Fibroblast of skin of right quadriceps (primary cell): ENCODE measurements around the gene IMMP2L.

Experiments
- DNase-seq: peaks from one replicate; pipeline ENCODE4 v3.0.0-alpha.2; 2013

IMMP2L gene

DNA sequence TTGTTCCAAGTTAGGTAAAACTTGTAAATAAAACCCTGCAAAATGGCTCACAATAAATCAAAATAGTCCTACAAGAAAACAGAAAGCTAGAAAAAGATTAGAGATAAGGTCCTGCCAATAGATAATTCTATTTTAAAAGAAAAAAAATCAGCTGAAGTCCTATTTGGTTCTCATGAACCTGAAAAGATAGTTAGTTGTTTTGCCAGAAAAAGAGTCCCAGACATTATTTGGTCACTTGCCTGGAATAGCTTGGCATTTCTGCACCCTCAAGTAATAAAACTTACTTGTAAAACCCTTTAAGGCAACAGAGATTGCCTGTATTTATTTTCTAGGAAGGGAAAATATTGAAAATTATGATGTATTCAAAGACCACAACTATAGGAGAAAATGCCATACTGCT lies 423.7 kb downstream of the IMMP2L start:
- no peak for DNase-seq

DNA sequence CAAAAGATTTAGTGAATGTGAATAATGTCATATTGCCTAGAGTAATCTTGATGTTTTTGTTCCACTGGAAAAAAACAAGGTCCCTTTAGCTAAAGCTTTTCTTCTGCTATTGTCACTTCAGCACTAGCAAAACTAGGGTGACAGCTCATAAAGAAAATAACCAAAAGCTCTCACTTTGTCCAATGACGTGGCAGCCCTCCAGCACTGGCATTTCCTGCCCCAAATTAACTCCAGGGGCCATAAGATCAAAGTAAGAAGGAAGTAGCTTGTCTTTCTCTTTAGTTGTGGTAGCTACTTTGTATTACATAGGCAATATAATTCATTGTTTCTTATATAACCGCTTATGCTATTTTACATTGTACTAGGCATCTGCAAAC lies 424.1 kb downstream of the IMMP2L start:
- peak; percentile 77 for DNase-seq

DNA sequence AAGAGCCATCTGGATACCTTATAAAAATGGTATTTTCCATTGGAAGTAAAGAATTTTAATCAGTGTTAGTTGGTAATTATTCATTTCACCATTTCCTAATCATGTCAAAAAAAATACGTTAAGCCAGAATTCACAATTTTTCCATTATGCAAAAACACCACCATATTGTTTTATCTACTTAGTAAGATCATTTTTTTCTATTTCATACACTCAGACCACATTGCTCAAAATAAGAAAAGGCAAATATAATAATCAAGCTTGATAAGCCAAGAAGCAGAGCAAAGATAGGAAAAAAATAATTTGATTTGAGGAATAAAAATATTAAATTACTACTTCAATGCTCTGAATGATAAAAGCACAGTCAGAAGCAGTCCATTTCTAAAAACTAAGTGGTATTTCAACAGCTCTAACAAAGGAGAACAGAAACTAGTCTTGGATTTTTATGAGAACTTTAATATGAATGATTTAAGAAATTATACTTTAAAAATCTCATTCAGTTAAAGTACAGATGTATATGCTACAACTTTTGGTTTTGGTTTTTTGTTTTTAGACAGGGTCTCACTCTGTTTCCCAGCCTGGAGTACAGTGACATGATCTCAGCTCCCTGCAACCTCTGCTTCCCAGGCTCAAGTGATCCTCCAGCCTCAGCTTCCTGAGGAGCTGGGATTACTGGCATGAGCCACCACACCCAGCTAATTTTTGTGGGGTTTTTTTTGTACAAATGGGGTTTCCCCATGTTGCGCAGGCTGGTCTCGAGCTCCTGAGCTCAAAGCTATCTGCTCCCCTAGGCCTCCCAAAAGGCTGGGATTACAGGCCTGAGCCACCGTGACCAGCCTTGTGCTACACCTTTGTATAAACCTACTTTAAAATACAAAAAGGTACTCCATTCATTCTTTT lies 424.7 kb downstream of the IMMP2L start:
- no peak for DNase-seq

DNA sequence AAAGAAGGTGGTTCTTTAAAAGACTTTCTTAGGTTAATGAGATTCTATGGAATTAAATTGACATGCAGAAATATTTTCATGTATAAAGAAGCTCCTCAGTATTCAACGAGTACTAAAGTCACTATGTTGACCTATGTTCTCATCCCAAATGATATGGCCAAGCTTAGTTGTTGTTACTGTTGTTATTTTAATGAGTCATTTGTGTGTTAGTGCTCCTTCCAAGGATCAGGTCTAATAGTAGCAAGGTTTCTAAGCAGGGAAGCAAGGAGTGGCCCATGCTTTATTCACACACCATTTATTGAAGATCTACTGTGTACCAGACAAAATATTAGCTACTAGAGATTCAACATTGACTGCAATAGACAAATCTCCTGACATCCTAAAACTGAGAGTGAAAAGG lies 429.5 kb downstream of the IMMP2L start:
- DNase-seq, result no peak

DNA sequence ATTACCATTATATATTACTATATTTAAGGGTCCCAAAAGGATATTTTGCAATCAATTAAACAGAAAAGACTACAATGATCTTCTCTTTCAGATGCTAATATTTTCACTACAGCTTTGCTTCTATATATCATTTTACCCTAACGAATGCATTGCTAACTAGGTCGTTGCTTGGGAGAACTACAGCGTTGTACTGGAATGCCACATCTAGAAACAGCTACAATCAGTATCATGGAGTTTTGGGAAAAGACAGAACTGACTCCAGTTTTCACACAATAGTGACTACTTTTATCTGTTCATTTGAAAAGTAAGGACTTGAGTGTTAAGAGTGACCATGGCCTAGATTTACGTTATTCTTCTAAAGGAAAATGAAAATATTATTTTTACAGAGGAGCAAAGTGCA lies 432.9 kb downstream of the IMMP2L start:
- DNase-seq, result no peak

DNA sequence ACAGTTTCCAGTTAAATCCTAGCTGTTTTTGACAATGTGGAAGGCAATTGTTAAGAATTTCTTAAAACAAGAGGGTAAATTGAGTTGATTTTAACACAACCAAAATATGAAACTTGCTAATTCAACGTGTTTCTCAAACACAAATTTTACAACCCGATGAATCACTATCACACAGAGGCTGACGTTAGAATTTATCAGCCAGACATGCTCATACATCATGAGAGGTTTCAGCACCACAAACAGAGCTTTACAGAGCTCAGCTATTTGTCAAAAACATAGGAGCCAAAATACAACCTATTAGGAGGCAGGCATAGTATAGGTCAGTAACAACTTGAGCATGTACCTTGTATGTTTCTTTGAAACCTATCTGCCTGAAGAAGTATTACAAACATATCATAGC lies 435.3 kb downstream of the IMMP2L start:
- DNase-seq, result peak; percentile 42

DNA sequence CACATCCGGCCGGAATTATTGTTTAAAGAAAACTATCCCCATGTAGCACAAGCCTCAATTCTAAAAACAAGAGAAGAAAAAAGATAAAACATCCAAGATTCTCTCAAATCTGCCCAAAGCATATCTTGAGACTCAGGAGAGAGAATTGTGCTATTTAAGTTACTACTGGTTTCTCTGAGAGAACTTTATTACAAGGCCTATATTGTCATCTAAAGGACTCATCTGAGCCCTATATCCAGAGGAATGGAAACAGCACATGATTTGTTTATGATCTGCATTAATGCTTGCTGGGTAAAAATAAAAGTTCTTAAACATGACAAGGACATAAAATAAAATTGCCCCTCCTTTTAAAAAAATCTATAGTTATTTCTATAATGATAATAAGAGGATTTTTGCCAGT lies 446.3 kb downstream of the IMMP2L start:
- no peak for DNase-seq

DNA sequence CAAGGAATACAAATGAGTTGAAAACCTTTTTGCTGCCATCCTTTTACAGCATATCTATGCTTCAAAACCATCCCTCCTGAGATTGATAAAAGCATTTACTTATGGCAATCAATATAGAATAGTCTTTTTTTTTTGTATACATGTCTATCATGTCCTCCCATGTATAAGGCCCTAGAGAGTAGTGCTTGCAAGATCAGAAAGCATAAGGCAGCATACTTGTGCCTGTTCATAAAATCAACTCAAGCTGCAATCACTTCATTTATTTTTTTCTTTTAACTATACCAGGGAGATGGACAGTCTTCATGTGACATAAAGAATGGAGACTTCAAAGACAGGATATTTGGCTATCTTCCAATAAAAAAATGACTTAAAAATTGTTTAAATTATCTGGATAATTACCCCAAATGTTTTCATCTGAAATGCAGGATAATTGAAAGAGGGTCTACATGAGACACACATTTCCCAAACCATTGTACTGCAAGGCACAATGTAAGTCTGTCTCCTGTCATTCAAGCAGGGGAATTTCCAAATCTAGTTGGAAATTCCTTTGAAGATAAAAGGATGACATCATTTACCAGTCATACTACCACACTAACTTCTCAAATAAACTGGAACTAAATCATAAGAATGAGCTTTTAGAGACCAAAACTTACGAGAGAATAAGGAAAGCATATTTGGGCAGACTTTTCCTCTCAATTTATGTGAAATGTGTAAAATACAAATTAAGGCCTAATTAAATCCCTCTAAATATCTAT lies 448.9 kb downstream of the IMMP2L start:
- DNase-seq, result peak; percentile 52

DNA sequence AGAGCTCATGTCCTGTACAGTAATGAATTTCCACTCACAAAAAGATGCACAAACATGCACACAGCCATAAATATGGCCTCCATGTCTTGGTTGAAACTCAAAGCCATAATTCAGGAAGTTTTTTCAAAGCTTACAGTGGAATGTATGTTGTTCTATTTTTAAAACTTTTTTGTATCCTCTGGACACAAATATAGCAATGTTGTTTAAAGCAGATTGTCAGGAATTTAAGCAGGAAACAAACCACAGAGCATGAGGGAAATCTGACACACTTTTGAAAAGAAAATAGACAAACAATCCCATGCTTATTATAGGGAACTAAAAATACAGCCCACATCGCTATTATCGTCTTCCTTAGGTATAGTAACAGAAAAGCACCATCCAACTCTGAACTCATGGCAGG lies 449.9 kb downstream of the IMMP2L start:
- peak; percentile 45 for DNase-seq

DNA sequence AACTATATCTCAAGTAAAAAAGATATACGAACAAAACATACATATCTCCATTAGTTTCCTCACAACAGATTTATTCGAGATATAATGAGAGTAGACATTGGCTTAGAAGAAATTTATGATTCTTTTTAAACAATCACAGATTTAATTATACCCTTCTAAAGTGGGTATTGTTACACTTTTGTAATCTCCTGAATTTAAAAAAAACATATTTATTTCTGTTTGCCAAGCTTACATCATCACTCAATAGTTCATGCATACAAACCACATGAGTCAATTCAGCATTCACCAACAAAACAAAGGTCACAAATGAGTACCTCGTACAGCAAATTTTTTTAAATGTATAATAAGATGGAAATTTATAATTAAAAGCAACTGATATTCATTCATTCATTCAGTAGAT lies 453.8 kb downstream of the IMMP2L start:
- DNase-seq, result peak; percentile 18

DNA sequence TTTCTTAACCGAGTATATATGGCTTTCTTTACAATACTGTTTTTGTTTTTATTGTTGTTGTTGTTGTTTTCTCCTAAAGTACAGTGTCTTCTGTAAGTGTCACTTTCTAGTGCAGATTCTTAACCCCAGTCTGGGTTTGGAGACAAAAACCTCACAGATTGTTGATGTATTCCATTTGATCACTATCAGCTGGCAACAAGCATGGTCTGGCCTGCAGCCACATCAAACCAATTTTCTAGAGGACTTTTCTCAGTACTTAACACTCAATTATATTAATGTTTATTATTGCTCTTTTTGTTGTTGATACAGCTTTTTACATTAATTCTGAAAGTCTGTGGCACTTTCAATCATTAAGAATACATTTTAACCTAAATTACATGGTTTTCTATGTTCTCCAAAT lies 454.3 kb downstream of the IMMP2L start:
- no peak for DNase-seq

DNA sequence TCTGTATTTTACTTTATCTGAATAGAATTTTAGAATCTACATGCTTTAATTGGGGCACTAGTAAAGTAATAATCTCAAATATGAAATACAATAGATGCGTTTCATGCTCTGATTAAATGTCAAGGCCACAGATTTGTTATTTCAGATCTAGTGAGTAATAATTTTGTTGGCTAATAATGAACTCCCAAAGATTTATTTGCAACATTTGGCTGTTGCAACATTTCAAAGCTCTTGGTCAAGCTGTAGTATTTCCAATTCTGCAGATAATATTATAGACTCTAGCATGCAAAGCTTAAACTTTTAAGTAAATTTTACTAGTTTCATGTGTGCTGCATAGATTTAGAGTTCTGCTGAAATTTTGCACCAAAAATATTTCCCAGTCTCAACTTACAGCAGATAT lies 454.7 kb downstream of the IMMP2L start:
- DNase-seq, result no peak

DNA sequence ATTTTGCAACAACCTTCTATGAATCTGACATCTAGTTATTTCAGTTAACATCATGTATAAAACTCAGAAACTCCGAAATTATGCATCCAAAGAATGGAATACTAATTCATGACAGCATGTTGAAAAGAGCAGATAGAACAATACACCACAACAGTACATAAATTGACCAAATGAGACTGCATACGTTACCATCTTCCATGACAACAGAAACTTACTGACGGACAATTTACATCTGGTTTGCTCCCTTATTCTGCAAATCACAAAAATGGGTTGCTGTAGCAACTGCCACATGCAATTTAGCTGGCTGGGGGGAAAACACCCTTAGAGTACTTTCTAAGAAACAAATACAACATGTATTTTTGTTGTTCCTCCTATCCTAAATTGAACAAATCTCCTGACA lies 457.0 kb downstream of the IMMP2L start:
- DNase-seq, result no peak

DNA sequence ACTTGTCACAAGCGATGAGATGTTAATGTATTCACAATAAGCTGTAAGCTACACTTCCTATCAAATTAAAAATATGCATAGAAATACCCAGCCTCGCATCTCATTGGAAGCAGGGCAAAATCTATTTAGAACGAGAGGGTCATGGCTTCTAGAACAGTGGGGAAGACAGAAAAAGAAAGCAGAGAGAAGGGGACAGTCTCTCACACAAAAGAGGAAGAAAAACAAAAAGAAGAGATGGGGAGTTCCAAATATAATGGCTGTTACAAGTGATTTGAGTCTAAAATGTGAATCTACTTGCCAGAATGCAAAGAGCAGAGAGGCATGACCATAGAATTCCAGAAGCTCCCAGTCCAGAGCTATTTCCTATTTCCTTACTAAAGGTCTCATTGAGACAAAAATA lies 457.6 kb downstream of the IMMP2L start:
- no peak for DNase-seq

DNA sequence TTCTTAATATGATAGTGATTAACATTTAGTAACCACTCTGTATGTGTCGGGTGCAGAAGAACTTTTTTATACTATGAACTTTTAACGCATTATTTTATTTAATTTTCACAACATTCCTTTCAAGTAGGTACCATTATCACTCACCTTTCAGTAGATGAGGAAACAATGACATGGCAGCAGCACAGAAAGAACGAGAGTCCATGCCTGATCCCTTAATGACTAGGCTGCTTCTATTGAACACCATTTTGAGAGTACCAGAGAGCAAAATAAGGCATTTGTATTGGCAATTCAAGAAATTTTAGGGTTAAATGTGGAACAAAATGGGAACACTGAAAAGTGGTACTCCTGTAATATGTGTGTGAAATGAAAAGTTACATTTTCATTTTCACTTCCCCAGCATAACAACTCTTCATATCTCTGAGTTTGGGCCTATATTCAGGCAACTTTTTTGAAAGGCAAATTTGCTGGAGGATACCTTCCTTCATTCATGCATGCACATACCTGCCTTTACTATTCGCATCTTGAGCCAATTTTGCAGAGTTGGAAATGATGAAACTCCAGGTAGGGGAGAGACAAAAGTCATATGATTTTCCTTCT lies 458.5 kb downstream of the IMMP2L start:
- DNase-seq, result no peak

DNA sequence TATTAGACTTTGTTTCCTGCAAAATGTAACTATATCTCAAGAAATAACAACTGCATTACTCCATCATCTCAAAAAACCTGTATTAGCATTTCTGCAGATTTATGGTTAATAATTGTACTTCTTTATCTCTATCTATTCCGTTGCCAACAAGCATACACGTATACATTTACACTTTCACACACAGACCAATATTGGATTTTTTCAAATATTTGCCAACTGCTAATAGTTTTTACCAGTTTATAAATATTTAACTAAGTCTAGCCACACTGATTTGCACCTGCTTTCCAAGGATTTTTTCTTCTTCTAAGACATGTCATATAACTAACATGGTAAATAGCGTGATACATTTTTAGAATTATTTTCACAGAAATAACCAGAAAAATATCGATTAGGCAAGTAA lies 459.2 kb downstream of the IMMP2L start:
- no peak for DNase-seq

DNA sequence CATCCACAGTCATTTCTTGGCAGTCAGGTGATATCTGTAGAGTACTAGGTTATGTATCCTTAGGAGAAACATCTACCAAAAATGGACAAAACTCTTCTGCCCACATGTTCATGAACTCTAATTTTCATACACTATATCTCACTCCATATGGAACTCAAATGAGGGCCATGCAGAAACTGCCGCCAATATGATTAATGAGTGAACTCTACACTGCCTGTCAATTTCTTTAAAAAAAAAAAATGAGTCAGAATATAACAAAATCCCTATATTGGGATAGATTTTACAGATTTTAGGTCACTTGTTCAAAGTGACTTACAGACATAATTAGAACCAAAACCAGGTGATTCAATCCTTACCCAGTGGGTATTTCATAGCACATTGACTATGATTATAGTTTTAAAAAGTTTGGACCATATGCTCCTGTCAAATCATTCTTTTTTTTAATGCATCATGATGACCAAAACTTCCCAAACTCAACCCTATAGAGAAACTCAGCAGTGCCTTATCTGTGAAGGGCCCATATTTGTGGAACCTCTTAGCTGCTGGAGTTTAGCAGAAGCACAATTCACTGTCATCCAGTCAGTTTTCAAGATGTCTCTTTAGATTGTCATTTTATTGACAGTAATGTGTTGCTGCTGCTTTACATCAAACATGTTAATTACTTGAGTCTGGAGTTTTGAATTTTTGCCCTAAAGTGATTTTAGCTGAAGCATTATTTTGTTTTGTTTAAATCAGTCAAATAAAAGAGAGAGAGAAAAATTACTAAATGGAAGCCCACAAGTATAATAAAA lies 460.2 kb downstream of the IMMP2L start:
- DNase-seq, result no peak

DNA sequence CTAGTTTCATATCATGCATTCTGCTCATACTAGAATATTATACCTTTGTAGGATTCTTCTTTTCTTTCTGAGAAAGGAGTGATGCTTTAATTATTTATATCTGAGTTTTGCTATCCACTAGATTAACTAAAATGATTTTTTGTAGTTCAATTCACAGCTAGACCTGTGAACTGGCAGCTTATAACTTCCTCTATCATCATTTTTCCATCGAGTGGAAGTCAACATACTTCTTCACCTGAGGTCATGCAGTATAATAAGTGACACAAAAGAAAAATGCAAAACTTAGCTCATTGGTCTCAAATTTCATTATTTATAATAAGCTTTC lies 463.4 kb downstream of the IMMP2L start:
- no peak for DNase-seq

DNA sequence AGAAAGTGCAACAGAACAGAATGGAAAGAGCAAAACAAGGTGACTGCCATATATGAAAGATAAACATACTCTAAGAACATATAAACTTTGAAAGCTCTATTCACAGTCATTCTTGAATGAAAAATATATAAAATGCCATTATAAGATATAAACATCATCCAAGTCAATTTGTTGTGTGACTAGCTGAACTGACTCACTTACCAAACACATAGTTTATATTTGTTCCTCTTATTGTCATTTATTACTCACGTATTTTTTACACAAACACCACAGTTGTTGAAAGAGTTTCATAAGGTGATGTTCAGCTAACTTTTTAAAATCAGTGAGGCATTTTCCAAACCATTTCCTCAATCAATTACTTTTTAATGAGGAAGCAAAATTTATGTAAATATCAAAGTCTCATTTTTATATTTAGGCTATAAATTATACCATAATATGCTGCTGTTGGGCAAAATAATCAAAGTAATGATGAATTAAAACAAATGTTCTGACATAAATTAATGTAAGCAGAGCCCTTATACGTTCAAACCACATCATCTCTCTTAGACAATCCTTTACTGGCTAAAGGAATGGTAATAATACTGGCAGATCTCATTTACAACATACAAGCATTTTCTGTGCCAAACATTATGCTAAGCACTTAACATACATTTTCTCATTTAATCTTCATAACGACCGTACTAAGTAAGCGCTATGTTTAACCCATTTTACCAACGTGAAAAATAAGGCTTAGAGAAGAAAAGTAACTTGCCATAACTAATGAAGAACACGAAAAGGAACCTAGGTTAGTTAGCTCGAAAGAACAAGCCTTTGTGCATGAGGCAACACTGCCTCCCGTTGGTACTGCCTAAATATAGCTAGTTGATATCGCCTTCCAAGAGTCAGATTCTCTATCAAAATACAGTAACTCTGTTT lies 464.0 kb downstream of the IMMP2L start:
- peak; percentile 28 for DNase-seq

DNA sequence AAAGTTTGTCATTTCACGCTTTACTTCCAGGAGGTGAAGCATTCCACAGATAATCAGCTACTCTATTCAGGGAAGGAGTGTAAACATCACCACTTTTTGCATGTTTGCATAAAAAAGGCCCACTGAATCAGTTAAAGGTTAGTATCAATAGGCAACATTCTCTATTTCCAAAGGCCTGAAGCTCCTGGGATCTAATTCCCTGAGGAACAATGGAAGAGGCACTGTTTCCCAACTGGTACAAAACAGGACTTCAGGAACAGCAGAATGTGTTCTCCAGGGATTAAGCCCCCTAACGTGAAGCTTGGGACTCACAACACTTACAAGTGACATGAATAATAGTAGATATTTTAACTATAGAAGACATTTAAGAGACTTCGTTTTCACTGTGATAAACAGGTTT lies 465.3 kb downstream of the IMMP2L start:
- no peak for DNase-seq

DNA sequence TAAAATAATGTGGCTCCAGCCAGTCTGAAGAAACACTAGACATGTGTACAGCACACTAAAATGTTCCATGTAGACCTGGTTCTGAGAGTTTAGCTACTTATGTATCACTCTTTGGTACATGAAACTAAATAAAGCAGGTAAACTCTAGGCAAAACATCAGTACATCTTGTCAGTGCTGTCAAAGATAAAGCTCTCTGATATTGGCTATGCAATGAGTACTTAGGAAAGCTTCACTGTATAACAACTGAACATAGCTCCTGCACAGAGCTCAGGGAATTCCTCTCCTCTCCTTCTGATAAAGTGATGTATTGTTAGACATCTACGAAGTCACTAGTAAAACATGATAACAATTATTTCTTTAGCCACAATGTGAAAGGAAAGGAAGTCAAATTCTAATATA lies 467.9 kb downstream of the IMMP2L start:
- no peak for DNase-seq

DNA sequence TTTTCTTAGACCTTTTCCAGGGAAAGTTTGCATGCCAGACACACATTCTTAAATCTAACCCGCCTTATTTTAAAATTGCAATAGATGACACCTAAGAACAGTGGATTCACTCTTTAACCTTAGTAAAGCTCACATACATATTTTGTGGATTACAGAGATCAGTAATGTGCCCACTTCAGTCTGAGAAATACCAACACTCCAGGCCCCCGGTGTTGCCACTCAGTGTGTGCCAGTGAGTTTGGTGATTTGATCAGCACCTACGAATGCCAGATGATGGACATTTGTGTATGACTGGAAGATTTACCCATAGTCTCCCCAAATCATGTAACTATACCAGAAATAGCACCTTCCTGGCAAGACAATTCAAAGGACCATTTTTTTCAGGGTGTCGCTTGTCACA lies 468.8 kb downstream of the IMMP2L start:
- no peak for DNase-seq
